GM06990 (cell line): Measurements from ENCODE around the gene GRIP2.

ENCODE experiments used
- DNase-seq: peaks from one replicate; pipeline ENCODE4 v3.0.0-alpha.2; 2011; ENCODE audit not compliant: insufficient read length; ENCODE audit errors: extremely low read depth
- H3K27me3 ChIP-seq: replicated peaks from 2 replicates; pipeline ENCODE4 v1.6.0; 2011; ENCODE audit warnings: low read length; ENCODE audit not compliant: control insufficient read depth, insufficient read depth
- H3K36me3 ChIP-seq: 2 replicates; pipeline ENCODE4 v1.5.1; 2011; ENCODE audit warnings: low read length; ENCODE audit not compliant: control insufficient read depth, insufficient read depth
- H3K4me3 ChIP-seq: replicated peaks from 2 replicates; pipeline ENCODE4 v1.5.1; 2011; ENCODE audit warnings: low read depth, mild to moderate bottlenecking, control low read depth, low read length
- TF ChIP-seq, protein P1 (sequence below): IDR thresholded peaks from 2 replicates; pipeline ENCODE4 v1.5.1; 2011; ENCODE audit warnings: low read length, control low read depth, mild to moderate bottlenecking, inconsistent platforms; ENCODE audit not compliant: insufficient read depth, poor library complexity, severe bottlenecking

Gene GRIP2

GRCh38 chr3:14480207-14481017 is 59.7 kb downstream of the GRIP2 start:
- TF ChIP-seq, protein P1, sequence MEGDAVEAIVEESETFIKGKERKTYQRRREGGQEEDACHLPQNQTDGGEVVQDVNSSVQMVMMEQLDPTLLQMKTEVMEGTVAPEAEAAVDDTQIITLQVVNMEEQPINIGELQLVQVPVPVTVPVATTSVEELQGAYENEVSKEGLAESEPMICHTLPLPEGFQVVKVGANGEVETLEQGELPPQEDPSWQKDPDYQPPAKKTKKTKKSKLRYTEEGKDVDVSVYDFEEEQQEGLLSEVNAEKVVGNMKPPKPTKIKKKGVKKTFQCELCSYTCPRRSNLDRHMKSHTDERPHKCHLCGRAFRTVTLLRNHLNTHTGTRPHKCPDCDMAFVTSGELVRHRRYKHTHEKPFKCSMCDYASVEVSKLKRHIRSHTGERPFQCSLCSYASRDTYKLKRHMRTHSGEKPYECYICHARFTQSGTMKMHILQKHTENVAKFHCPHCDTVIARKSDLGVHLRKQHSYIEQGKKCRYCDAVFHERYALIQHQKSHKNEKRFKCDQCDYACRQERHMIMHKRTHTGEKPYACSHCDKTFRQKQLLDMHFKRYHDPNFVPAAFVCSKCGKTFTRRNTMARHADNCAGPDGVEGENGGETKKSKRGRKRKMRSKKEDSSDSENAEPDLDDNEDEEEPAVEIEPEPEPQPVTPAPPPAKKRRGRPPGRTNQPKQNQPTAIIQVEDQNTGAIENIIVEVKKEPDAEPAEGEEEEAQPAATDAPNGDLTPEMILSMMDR, result no peak
- no peaks in the 10 kb centered on the region for H3K27me3 ChIP-seq

GRCh38 chr3:14479591-14479990 is 60.6 kb downstream of the GRIP2 start:
- TF ChIP-seq, protein P1, result no peak
- H3K4me3 ChIP-seq, result no peak overlapping the region
- no peak for DNase-seq
- H3K36me3 ChIP-seq, result peaks cover 25% of the 10 kb centered on the region
- H3K27me3 ChIP-seq, result no peaks in the 10 kb centered on the region

More at GRCh38 chr3:14480207-14481017, 59.7 kb downstream of the GRIP2 start:
- Histone ChIP-seq H3K4me3 (no peak overlapping the region), H3K36me3 (peaks cover 25% of the 10 kb centered on the region)
- DNase-seq, result no peak

DNA sequence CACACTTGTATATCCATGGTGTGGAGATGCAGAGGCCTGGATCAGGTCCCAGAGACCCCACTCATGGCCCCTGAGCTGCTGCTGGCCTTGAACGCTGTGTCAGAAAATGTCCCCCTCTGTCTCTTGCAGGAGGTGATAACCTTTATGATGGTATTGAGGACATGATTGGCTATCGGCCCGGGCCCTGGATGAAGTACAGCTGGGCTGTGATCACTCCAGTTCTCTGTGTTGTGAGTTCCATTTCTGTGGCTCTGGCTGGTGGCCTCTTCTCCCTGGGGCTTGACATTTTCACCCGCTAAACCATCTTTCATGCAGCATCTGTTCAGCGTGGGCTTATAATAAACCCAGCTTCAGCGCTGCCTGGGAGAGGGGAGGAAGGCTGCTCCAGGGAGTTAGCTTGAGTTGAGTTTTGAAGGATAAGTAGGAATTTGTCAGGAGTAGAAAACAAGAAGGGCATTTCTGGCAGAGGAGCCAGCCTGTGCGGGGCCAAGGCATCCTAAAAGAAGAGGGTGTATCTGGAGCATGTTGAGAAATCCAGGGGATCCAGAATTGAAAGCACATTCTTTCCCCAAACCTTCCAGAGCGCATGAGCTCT is 61.1 kb downstream of the GRIP2 start:
- peaks cover 26% of the 10 kb centered on the region for H3K36me3 ChIP-seq
- TF ChIP-seq, protein P1, result no peak

DNA sequence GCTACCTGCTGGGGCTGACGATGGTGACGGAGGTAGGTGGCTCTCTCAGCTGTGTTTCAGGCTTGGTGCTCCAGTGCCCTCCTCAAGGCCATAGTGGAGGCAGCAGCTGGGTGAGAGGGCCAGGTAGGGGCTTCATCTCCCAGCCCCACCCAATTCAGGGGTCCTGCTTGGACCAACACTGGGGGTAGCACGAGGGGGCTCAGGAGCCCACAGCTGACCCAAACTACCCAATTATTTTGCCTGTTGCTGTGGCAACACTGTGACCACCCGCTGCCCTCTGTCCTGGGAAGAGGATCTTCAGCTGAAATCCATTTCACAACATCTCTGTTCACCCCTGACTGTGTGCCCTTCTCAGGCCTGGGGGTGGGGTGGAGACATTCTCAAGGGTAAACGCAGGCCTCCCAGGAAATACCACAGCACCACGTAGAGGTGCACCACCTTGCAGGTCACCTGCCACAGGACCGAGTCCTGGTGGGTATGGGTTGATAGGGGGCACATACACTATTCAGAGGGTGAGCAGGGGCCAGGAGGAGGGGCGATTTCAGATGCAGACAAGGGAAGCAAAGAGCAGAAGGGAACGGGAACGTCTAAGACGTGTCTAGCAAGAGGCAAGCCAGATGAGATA is 62.7 kb downstream of the GRIP2 start:
- no peak for DNase-seq
- TF ChIP-seq, protein P1, result no peak
- H3K4me3 ChIP-seq, result no peak overlapping the region
- H3K27me3 ChIP-seq, result no peaks in the 10 kb centered on the region
- peaks cover 20% of the 10 kb centered on the region for H3K36me3 ChIP-seq

More for the DNA sequence above, 61.1 kb downstream of the GRIP2 start:
- no peak overlapping the region for H3K4me3 ChIP-seq
- DNase-seq, result no peak
- no peaks in the 10 kb centered on the region for H3K27me3 ChIP-seq

- peaks cover 16% of the 10 kb centered on the region for H3K36me3 ChIP-seq
- no peak overlapping the region for H3K4me3 ChIP-seq
- no peaks in the 10 kb centered on the region for H3K27me3 ChIP-seq
- DNase-seq, result no peak
- TF ChIP-seq, protein P1, result no peak
Observed at GRCh38 chr3:14476583-14477265, 63.4 kb downstream of the GRIP2 start.
